HG03196 (cell line): ENCODE data around the gene SGTA.

Experiments
- ATAC-seq: cut with Tn5 transposase; IDR thresholded peaks from one replicate; pipeline ENCODE4 v1.9.1; 2021; ENCODE audit not compliant: unreplicated experiment

SGTA gene

GRCh38 chr19:2756477-2756876 is 26.6 kb downstream of the SGTA start:
- ATAC-seq = no peak

- ATAC-seq = no peak
Observed at GRCh38 chr19:2755811-2756210, 27.3 kb downstream of the SGTA start.

DNA sequence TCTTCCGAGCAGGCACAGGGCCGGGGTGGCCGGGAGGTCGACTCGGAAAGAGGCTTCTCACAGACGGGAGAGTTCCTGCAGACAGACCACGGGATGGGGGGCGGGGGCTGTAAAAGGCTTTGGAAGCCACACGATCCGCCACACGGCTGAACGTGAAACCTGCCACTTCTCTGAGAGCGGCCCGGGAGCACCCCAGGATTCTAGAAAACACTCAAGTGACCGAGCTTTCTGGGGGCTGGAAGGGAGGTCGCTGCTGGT is 27.7 kb downstream of the SGTA start:
- ATAC-seq = no peak

- ATAC-seq = no peak
Observed at GRCh38 chr19:2754659-2755447, 28.2 kb downstream of the SGTA start.

DNA sequence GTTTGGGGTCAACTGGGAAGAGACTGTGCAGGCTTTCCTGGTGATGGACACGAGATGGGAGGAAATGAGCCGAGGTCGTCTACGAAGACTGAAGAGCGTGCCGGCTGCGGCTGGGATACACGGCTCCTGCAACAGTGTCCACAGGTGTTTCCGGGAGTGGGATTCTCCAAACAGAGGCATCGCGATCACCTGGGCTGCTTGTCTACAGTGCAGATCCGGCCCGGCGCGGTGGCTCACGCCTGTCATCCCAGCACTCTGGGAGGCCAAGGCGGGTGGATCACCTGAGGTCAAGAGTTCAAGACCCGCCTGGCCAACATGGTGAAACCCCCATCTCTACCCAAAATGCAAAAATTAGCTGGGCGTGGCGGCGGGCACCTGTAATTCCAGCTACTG is 31.6 kb downstream of the SGTA start:
- no peak for ATAC-seq

- no peak for ATAC-seq
Observed at GRCh38 chr19:2750808-2751437, 32.1 kb downstream of the SGTA start.

DNA sequence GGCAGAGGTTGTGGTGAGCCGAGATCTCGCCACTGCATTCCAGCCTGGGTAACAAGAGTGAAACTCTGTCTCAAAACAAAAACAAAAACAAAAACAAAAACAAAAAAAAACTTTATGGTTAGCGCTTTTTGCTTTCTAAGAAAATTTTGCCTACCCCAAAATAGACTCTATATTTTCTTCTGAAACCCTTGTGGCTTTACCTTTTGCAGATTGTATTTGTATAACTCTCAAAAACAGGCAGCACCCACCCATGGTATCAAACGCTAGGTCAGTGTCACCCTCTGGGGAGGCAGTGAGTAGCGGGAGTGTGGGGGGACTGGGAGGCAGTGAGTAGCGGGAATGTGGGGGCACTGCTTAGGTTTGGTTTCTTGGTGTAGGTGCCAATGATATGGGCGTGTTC is 35.7 kb downstream of the SGTA start:
- ATAC-seq = no peak

DNA sequence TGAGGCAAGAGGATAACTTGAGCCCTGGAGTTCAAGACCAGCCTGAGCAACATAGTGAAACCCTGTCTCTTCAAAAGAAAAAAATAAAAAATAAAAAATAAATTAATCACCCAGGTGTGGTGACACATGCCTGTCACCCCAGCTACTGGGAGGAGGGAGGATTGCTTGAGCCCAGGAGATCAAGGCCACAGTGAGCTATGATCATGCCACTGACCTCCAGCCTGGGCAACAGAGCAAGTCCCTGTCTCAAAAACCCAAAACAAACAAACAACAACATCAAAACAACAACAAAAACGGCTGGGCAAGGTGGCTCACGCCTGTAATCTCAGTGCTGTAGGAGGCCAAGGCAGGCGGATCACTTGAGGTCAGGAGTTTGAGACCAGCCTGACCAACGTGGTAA is 39.0 kb downstream of the SGTA start:
- ATAC-seq = no peak

GRCh38 chr19:2743099-2743498 is 40.0 kb downstream of the SGTA start:
- no peak for ATAC-seq

- ATAC-seq = no peak
Observed at GRCh38 chr19:2740314-2740656, 42.8 kb downstream of the SGTA start.

DNA sequence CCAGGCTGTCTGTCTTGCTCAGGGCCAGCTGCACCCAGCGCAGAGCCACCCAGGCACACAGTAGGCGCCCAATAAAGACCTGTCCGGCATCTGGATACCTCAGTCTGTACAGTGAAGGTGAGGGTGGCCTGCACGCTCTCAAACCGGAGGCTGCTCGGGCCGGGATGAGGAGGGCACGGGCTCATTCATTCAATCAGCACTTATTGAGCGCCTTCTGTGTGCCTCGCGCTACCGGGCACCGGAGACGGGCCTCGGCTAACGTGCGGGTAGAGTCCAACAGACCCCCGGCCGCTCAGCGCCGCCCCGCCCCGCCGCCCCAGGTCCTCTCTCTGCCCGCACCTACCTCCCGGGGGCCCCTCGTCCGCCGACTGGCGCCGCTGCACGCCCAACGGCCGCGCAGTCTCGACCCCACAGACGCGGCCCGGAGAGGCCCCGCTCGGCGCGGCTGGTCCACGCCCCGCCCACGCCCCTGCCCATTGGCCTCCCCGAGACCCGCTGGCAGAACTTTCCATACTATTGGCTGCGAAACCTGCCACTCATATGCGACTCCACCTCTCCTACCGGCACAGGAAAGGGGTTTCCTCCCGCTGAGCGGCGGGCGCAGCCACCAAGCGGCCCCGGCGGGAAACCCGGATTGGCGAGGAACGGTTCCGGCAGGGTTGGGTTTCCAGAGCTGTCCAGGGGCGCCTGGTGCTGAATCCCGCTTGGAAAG is 43.3 kb downstream of the SGTA start, which contains the start of gene SLC39A3:
SLC39A3 (minus strand) TSS at position 416 of the 712 bp plus-strand sequence. CDS start 2,760 bp downstream, outside the sequence.
- peak; percentile 84 for ATAC-seq

DNA sequence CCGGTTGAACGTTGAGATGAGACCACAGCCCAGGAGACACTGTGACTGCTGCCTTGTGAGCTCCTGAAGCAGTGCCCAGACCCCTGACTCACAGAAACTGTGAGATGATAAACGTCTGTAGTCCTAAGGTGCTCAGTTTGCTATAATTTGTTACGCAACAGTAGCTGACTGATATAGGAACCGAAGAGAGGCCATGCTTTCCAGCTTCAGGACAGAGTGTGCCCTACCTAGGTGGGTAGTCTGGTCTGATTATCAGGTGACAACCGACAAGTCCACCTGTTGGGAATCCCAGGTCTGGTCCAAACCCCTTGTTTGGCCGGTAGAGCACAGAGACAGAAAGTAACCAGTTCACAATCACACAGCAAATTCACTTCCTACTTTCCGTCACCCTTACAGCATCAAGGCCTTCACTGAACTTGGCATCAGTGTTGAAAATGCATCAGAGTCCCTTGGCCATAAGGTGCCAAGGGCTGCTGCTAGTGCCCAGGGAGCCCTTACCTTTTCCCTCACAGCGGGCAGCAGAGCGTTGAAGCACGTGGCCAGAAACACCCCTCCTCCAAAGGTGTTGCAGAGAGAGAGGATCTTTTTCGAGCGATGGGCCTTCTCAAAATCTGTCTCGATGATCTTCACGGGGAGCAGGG is 46.4 kb downstream of the SGTA start:
- no peak for ATAC-seq

DNA sequence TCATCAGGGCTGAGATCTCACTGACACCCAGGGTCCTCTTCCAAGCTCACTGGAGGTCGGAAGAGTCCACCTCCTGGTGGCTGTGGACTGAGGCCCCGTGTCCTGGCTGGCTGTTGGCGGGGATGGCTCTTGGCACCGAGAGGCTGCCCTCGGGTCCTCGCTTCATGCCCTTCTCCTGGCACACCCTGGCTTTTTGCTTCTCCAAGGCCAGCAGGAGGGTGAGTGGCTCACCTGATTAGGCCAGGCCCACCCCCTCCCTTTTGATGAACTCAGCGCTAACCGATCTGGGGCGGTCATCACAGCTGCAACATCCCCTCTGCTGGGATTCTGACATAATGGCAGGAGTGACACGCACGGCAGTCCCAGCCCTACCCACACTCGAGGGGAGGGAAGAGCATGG is 47.7 kb downstream of the SGTA start:
- ATAC-seq = no peak

DNA sequence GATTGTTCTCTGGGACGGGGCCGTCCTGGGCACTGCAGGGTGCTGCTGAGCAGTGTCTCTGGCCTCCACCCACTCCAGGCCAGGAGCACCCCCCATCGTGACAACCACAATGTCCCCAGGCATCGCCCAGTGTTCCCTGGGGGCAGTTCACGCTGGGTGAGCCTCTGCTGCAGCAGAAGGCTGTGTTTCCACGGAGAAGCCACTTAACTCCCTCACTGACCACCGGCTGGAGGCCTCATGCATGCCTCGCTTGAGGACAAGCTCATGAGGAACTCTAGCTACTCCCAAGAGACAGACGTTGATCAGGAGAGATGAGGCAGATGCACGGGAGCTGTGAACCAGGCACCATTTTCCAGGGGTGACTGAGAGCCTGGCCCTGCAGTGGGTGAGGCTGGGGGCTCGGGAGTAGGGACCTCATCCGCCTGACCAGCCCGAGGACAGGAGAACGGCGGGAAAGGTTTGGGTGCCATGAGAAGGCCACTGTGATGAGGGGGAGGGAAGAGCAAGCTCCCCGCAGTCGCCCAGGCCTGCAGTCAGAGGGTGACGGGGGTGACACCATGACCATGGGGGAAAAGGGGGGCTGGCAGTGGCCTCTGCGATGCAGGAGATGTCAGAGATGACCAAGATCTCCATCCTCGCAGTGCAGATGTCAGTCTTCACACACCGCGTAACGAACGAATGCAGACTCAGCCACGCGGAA is 48.3 kb downstream of the SGTA start:
- no peak for ATAC-seq

GRCh38 chr19:2733930-2734588 is 49.0 kb downstream of the SGTA start:
- no peak for ATAC-seq

- no peak for ATAC-seq
Observed at GRCh38 chr19:2732883-2733282, 50.2 kb downstream of the SGTA start.

DNA sequence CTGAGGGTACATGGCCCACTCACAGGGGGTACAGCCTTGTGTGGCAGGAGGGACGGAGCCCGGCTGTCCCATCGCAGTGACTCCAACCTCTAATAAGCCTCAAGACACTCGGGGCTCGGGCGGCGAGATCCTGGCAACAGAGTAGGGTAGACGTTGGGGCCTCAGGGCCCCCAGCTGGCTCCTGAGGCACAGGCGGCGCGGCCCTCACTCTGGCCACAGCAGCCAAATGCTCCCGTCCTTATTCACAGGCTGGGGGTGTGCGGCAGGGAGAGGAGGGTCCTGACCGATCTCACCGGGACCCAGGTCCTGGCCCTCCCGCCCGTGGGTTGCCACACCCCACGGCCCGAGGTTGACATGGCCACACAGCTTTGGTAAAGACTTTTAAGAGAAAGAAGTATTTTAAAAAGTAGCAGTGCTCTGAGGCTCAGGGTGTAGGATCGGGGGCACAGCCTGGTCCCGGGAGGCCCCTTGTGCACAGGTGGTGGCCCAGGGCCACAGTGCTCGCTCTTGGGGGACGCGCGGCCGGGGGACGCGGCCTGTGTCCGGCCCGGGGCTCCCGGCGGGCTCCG is 50.8 kb downstream of the SGTA start:
- ATAC-seq = no peak

- no peak for ATAC-seq
Observed at GRCh38 chr19:2731181-2731995, 51.7 kb downstream of the SGTA start.

DNA sequence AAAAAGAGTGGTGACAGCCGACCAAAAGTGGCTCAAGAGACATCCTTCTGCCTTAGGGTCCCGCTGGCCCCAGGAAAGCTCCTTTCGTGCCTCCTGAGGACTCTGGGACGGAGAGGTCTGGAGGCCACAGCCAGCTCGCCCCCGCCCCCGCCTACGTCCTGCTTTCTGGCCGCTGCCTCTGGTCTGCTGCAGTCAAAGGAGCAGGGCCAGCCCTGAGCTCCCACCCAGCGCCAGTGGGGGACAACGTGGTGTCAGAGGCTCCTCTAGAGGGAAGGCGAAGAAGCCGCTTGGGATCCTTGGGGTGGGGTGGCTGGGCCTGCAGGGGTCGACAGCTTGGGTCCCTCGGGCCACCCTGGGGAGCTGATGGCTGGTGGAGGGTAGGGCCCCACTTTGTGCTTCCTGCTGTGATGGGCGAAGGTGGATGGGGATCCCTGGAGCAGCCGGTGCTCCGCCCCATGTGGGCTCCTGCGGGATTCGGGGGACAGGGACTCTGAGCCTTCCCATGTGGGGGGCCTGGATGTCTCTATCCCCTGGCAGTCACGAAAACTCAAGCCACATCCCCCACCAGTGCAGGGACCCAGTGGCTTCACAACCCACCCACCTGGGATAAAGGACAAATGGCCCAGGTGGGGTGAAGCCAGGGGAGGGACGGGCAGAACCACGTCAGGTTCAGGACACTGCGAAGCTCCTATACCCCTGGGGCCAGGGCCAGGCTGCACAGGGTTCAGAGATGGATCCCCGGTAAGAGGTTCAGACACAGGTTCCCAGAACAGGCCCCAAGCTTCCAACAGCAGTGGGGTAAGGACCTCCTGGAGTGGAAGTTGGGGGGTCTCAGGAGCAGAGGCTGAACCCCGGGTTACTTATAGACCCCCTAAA is 52.9 kb downstream of the SGTA start:
- ATAC-seq = no peak
